ENCODE data around the gene MYMK.

Gene MYMK

DNA sequence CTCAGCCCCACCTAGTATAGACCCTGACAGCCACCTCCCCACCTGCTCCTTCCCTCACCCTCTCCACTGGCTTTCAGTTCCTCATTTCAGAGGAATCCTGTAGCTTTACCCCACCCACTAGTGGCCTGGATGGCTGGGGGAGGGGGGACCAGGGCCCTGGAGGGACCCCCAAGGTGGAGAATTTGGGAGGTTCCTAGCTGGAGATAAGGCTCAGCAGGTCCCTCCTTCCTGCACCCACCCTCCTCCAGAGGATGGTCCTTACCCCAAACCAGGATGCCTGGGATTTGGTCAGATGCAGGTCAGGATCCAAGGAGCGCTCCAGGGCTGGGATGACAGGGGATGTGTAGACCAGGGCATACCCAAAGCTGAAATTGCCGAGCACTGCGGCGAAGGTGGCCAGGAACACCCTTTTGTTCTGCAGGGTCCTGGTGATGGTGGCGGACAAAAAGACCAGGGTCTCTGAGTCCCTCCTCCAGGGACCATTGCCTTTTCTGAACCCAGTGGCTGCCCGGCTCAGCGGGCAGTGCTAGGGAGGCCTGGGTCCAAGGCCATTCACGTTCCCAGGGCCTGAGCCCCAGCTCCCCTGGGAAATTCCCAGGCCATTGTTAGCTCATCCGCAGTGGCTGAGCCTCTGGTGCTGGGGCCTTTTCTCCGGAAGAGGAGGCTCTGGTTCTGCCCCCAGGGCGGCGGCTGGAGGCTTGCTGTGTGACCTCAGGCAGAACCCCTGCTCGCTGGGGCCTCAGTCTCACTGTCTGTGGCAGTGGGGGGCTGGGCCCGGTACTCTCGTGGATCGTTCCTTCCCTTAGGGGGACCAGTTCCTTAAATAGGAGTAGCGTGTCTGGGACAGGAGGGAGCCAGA, 46.5 kb downstream of the MYMK start:
- peak; percentile 20 to 52 for DNase-seq

DNA sequence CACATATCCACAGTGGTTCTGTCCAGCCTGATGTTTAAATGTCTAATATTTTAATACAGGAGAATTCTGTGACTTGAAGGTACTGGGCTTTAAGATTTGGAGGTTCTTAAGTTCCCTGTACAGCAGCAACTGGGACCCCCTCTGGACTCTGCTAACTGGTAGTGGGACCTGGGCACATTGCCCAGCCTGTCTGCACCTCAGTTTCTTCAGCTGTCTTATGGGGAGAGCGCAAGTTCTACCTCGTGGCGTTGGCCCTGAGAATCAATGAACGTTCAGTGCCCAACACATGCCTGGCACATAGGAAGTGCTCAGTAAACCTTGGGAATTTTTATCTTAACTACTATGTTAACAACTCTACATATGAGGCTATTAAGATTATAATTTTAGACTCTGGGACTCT, 47.3 kb downstream of the MYMK start:
- no peak for DNase-seq

DNA sequence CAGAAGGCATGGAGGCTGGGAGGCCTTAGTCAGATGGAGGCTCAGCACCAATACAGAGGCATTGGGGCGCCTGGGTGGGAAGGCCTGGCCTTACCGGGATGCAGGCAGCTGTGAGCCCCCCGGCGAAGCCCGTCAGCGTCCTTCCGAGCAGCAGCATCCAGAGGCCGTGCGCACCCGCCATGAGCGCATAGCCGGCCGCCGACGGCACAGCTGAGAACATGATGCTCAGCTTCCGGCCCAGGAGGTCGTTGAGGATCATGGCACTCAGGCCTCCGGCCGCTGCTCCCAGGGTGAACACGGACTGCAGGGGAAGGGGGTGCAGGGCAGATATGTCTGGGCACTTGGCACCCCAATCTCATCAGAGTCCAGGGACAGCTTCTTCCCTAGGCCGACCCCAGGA, 47.8 kb downstream of the MYMK start:
- no peak for DNase-seq

DNA sequence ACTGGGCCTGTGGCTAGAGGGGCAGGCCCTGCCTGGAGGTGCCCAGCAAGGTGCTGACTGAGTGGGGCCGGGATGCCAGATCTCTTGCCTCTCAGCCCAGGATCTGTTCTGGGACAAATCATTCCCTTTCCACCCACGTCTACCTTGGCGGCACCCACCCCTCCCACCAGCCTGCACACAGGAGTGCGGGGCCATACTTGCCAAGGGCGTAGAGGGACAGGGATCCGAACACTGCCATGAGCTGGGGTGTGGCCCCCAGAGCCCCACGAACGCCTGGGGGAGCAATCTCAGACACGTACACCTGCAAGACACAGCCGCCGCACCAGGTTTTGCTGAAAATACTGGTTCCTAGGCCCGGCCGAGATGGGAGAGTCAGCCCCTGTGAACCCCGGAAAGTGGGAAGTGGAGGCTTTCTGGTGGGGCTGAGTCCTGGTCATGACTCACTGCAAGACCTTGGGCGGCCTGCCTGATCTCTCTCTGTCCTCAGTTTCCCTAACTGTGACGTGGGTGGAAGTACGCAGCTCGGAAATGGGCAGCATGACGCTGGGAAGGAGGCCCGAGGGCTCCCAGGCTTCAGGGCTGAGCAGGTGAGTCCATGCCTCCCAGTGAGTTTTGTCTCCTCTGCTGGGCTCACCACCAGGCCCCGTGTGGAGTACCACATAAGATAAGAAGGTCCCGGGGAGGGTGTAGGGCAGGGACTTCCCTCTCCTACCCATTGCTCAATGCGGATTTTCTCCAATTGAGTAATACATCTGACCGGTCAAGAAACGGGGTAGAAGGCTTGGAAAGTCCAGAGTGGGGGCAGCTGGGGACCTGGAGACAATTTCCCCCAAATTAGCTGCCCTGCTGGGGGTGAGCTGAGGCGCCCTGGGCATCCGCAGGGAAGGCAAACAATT, 48.5 kb downstream of the MYMK start:
- DNase-seq = peak in 1 of 2 donors; percentile 60

DNA sequence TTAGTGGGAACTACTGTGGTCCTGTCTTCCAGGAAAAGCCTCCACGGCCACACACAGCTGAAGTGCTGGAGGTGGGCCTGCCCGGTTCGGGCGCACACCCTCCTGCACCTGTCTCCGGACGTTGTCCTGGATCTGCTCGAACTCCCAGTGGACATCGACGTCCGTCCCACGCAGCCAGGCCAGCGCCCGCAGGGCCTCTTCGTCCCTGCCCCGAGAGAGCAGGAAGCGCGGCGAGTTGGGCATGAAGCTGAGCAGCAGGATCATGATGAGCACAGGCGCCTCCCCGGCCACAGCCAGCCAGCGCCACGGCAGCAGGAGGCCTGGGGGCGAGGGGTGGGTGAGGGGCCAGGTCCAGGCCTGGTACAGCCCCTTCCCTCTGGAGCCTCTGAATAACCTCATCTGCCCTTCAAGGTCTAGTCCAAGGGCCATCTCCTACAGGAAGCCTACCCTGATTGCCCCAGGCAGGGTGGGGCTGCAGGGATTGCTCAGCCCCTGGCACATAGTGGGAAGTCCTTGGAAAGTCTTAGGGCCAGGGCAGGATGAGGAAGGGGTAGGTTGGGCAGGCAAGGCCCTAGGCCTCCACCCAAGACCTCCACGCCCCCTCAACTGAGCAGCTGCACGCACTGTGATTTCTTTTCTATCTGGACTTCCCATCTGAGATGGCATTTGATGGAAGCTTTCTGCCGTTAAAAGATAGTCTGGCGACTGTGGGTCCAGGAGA, 49.3 kb downstream of the MYMK start:
- DNase-seq = no peak

DNA sequence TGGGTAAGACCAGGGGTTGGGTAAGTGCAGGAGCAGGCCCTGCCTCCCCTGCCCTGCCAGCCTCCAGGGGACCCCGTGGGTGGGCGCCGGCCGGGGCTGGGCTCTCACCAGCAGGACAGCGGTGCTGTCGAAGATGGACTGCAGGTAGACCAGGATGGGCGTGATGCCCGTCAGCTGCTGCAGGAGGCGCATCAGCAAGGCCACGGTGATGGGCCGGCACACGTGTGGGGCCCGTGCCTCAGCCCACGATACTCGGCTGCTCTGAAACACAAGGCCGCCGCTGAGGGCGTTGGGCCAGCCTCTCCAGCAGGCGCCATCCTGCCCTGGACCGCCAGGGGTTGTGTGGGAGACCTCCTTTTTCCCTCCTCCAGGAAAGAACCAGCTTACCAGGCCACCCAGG, 49.9 kb downstream of the MYMK start:
- no peak for DNase-seq

DNA sequence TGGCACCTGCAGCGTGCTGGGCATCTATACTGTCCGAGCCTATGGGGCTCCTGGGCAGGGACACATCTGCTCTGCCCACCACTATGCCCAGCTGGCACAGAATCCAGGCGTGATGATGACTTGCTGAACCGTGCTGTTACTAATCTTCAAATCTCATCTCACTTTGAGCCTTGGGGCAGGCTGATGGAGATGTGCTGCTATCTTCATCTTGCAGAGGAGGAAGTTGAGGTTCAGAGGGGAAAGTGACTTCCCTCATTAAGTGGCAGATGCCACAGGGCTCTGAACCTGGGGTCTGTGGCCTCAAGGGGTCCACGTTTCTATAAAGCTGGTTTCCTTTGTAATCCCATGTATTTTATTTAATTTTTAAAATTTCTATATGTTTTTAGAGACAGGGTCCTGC, 50.5 kb downstream of the MYMK start:
- DNase-seq = no peak

DNA sequence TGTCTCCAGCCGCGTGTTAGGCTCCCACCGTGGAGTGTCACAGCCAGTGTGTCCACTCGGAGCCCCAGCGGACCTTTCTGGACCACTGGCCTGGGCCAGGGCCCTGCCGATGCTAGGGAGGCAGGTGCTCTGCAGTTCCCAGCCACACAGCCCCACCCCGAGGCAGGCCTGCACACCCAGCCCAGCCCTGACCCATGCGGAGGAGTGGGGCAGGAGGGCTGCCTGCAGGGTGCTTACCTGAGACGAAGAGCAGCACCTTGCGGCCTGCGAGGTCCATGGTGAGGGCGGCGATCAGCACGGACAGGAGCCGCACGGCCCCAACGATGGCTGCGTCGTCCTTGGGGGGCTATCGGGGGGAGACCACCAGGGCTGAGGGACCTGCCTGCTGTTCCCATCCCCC, 51.0 kb downstream of the MYMK start:
- DNase-seq = no peak

DNA sequence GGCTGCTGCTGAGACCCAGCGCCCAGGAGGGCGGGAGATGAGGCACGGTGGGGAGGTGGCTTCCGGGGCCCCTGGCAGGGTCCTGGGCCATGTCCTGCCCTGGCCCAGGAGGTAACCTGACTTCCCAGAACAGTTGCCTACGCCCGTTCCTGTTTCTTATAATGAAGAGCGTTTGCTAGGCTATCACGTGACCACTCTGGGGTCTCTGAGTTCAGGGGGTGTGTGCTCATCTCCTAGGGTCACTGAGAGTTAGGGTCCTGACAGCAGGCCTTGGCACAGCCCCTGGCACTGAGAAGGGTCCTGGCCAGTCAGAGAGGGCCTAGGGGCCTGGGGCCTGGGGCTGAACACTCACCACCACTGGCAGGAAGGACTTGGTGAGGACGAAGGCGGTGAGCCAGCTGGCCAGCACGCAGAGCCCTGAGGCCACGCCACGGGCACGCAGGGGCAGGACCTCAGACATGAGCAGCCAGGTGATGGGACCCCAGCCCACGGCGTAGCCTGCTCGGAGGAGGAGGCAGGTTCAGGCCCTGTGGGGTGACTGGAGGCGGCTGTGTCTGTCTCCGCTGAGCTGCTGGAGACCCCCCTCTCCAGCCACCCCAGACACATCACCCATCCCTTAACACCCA, 51.9 kb downstream of the MYMK start:
- DNase-seq = no peak

DNA sequence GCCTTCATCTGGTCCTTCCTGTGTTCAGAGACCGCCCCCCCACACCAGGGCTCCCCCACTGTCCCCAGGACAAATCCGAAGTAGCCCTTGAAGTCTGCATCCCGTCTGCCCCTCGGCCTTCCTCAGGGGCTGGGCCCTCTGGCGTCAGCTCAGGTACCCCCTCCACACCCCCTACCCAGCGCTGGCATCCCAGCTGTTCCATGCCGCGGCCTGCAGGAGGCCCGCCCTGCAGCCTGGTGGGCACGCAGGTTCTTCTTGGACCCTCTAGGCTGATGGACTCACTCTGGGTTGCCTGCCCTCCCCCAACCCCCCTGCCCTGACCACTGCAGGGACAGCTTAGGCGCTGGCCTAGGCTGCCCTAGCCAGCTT, 52.5 kb downstream of the MYMK start:
- no peak for DNase-seq

DNA sequence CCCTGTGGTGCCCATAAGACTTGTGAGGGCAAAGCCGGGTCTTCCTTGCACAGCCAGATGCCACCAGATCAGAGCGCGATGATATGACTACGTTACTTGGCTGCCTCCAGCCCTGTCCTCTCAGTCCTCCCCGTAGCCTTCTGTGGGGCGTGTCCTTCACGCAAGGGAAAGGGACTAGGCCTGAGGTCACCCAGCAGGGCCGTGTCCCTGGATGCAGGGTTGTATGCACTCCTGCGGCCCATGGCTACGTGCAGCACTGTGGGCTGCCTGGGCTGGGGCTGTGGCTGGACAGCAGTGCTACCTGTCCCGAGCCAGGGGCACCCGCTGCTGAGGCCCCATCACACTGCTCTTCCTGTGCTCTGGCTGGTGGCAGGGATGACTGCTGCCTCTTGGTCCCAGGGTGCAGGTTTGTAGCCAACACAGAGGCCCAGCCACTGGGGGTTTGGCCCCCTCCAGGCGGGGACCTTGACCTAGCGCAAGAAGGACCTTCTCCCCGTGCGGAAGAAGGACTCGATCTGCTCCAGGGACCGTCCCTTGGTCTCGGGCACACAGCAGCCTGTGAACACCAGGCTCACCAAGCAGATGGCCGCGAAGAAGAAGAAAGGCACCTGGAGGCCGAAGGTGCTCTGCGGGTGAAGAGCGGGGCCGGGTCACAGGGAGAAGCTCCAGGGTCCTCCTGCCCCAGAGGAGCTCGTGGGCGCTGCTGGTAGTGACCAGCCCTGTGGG, 53.0 kb downstream of the MYMK start:
- no peak for DNase-seq

DNA sequence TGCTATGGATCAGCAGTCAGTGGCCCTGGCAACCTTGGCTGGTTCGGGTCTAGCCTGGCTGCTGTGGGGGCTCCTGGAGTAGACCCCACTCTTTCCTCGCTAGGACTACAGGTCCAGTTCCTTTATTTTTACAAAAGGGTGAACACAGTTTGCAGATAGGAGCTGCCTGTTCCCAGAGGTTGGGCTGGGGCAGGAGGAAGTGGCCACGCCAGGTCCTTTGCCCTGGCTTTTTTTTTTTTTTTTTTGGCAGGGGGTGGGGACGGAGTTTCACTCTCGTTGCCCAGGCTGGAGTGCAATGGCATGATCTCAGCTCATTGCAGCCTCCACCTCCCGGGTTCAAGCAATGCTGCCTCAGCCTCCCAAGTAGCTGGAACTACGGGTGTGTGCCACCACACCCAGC, 53.8 kb downstream of the MYMK start:
- DNase-seq = no peak

DNA sequence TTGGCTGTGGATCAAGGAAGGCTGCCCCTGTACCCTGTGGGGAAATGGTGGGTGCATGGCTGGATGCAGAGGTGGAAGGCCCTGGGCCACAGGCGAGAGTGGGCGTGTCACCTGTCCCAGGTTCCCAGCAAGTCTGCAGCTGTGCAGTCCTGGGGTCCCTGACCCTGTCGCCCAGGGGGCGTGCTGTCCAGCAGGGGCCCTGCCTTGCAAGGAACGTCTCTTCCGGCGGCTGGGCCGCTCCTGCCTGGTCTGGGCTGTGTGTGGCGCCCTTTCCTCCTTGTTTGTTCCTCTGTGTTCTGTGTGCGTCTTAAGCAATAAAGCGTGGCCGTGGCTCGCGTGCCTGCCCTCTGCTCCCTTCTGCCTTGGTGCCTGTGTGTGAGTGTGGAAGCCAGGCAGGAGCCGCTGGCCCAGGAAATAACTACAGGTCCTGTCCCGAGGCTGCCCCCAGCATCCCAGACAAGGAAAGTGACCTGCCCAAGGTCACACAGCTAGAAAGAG, 54.3 kb downstream of the MYMK start:
- no peak for DNase-seq

DNA sequence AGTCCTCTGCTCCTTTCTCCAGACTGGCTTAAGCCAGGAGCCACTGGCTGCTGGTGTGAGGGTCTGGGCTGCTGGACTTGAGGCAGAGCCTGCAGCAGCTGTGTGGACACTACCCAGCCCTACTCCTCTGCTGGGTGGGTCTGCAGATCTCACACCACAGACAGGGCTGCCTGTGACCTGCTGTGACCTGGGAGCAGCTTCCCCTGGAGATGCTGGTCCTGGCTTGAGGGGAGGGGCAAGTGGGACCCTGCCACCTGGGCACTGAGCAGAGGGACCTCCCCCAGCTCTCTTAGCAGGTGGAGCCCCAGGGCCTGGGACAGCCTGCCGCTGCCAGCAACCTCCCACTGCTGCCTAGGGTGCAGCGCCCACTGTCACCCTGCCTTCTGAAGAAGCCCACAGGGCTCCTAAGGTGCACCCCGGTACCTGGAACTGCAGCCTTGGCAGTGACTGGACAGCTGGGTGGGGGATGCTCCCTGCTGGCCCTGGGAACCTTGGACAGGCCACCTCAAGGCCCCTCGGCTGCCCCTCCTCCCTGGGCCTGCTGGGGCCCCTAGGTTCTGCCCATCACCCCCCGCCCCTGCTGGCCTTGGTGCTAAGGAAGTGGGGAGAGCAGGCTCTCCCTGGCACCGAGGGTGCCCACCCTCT, 55.9 kb downstream of the MYMK start:
- no peak for DNase-seq

DNA sequence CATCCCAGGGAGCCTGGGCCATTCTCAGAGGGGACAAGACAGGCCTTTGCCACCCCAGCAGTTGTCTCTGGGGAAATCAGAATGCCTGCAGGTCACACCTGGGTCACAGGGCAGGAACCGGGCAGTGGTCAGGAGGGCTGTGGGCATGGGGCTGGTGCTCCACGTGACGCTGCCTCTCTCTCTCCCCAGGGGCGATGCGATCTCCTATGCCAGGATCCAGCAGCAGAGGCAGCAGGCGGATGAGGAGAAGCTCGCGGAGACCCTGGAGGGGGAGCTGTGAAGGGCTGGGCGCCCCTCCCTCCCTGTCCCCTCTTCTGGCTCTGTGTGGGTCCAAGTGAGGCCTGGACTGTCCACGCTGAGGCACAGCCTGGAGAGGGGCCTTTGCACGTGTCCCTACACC, 56.4 kb downstream of the MYMK start:
- no peak for DNase-seq

DNA sequence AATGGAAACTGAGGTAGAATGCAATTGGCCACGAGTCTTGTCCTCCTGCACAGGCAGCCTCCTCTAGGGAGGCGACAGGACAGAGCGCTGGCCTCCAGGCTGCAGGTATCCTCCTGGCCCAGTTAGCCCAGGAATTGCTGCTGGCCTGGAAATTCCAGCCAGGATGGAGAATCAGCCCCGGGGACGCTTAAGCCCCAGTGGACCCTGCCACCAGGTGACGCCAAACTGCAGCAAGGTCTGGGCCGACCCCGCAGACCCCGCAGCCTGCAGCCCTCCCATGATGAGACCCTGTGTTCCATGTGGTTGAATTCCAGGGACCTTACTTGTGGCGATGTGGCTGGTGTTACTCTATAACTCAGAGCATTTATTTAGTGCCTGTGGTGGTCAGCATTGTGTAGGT, 57.7 kb downstream of the MYMK start:
- DNase-seq = no peak

DNA sequence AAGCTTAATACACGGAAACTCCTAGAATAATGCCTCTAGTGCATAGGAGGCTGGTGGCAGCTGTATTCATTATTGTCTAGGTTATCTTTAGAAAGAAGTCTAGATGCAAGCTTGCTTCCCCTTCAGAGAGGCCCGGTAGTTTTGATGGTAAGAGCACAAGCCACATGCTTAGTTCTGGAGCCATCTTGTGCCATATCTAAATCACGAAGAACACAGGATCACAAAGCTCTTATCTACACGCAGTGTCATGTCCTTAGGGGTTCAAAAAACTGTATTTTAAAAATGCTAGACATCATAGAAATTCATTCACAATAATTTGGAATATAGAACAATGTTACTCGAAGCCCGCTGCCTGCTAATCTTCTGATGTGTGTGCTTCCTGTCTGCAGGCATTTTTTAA, 58.8 kb downstream of the MYMK start:
- no peak for DNase-seq

DNA sequence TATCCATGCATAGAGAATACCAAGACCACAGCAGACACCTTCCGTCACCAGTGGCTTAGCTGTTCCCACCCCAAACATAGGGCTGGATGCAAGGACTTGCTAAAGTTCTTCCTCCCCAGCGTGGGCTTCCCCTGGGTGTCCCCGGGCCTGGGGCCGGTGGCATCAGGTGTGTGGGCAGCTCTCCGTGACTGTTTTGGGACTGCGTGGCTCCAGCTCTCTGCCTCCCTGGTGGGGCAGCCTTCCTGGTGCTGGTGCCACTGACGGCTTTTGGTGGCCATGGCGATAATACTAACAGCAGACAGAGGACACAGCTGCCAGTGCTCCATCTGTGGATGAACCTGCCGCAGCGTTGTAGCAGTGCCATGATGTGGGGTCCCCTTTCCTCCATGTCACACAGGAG, 60.1 kb downstream of the MYMK start:
- DNase-seq = no peak

All from CD4-positive, alpha-beta T cell treated with Interleukin-1 beta for 1 hour (primary cell).